HL-60/S4 (cell line): Measurements from ENCODE around the gene RTN4RL2.

ENCODE experiments used
- in situ Hi-C: fragments of 300-500 bp; cut with MboI; formaldehyde crosslinking; loops from 2 replicates; pipeline ENCODE4 v1.14.3; 2022; ENCODE audit warnings: low sequenced_read_pairs

Gene RTN4RL2

DNA sequence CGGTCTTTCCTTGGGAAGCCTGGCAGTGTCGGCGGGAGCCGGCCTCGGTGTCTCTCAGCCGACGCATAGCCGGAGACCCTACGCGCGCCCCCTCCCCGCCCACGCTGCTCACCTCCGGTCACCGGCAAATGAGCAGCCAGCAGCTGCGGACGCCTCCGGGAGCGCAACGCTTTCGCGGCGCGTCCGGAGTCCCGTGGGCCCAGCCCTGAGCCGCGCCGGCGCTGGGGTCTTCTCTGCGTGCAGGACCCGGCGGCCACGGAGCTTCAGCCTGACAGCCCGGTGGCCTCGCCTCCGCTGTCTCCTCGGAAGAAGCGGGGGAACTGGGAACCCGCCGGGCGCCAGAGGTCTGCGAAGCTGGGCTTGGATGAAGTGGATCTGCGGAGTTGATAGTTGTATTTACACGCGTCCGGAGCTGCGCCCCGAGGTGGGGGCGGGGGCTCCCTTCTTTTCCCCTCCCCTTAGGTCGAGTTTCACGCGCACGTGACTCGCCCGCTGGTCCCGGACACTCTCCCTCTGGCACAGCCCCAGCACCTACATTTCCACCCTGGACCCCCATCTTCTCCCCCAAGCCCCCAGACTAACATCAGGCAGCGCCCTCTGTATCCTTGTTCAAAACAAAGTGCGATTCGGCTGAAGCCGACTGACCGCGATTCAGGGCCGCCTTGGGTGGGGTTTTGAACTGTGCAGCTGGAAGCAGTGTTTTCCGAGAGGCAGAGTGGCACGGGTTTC is 55.2 kb downstream of the RTN4RL2 start, which contains the start of gene SLC43A1:
Gene SLC43A1, minus strand, starts transcription at position 371 of the 729 bp plus-strand sequence. CDS start 1,591 bp downstream, outside the sequence.
- in situ Hi-C loops = no loop called here

GRCh38 chr11:57516061-57516443 is 55.7 kb downstream of the RTN4RL2 start:
- in situ Hi-C loops = no loop called here

DNA sequence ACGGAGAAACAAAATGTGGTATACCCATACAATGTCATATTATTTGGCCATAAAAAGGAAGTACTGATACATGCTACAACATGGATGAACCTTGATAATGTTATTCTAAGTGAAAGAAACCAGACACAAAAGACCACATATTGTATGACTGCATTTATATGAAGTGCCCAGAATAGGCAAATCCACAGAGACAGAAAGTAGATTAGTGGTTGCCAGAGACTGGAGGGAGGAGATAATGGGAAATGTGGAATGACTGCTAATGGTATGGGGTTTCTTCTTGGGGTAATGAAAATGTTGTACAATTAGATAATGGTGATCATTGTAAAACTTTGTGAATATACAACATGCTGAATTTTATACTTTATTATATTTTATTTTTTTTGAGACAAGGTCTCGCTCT is 60.8 kb downstream of the RTN4RL2 start:
- in situ Hi-C loops = loop anchor here (5.0 kb wide), 1 partner anchor 174 kb away; no protein-coding TSS in a partner anchor

- in situ Hi-C loops = loop anchor here (5.0 kb wide), 1 partner anchor 176 kb away; no protein-coding TSS in a partner anchor
Measured at GRCh38 chr11:57523419-57523818, 63.1 kb downstream of the RTN4RL2 start.
